ENCODE results near the gene RASA1.

Gene RASA1

DNA sequence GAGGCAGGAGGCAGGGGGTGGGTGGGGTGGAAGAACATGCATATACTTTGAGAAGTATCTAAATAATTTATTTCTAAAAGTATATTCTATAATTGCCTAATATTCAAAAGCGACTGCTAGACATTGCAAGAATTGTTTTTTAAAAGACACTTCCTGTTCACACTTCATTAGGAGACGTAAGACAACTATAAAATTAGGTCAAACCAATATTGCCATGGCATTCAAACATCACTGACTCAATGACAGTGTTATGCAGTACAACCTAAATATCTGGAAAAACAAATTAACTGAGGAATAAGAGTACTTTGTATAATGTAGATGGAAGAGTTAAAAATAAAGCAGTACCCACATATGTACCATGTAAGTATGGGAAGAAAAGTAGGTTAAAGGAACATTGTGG lies 140.5 kb downstream of the RASA1 start:
- DNase-seq: no peak

DNA sequence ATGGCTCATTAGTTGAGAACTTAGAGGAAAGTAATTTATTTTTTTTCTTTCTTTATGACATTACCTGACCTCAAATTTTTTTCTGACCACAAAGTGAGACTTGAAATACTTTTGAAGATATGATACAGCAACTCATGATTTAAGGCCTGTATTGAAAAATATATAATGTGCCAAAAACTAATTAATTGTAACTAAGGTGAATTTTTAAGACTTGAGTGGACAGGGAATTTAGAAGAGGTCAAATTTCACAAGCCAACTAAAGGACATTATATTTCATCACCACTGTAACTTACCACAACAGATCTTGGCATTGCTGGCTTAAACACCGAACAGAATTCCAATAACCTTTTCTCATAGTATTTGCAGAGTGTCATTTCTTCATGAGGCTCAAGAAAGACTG lies 143.2 kb downstream of the RASA1 start:
- DNase-seq: no peak

DNA sequence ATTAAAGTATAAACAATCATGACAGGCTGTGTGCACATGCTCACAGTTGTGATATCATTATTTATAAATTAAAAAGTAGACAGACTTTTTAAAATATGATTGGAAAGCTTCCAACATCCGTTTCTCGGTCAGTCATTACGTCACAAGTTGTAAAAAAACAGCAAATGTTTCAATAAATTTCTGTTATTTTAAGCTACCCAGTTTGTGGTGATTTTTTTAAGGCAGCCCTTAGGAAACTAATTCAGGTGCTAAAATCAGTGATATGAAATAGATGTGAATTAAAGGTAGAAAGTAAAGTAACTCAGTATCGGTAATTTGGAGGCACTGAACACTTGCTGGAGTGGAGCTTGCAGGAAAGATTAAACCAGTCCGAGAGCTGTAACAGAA lies 143.9 kb downstream of the RASA1 start:
- no peak for DNase-seq

DNA sequence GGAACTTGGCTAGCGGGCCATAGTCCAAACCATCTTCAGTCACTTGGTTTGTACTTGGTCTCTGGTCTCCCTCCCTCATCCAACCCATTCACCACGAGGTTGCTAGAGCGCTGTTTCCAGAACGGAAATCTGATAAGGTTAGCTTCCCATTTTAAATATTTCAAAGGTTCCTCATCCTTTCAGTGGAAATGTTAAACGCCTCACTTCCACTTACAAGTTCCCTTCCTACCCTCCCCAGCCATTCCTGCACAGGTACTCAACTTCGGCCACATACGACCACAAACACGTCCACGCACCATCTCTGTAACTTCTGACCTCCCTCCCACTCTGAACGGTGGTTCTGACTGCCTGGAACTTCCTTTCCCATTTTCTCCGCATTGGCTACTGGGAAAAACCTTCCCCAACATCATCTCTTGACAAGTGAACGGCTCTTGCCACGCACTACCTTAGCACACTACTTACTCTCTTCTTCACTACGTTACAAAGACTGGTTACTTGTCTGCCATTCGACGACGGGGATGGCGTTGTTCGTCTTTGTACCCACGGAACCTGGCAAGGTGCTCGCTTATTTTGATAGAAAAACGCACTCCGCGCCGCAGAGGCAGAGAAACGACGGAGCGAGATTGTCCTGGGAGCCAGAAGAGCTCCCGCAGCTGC lies 144.4 kb downstream of the RASA1 start:
- no peak for DNase-seq

DNA sequence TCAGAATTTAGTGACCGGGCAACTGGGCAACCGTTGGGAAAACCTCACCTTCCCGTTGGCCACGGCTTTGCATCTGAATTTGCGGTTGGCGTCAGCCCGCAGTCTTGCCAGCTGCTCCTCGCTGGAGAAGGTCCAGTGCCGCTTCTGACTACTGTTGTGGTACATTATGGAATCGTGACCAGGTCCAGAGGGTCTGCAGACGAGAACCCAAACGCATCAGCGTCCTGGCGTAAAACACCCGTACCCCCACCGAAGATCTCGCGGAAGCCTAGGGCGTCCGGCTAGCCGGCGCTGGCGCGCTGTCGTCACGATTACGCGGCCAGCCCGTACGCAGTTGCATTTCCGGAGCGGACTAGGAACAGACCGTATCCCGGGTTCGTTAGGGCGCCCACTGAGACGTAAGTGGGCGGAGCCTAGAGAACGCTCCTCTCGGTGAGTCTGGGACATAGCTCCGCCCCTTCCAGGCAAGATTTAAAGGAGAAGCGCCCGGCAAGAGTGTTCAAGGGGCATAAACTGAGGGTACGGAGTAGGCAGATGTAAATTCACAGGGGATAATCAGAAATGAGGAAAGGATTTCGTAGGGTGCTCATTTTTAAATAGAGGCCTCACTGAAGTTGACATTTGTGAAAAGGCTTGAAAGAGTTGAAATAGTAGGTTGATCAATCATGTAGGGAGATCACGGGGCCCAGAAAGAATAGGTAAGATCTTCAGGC lies 145.1 kb downstream of the RASA1 start, which contains the start of gene CCNH:
Gene CCNH (minus strand): TSS at position 301 of the 713 bp plus-strand sequence. CDS start 136 bp downstream, at position 165.
- DNase-seq: peak; percentile 95

DNA sequence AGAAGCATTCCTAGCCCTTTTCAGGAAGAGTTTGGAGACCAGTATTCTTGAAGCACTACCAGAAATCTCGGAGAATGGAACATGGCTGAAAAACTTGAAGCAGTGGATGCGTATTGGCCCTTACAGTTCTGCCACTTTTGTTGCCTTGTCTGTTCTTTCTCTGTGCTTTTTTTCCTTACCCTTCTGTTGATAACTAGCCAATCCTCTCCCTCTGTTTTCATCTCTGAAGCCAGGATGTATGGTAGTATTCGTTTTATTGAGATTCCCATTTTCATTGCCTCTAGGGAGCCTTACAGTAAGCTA lies 145.6 kb downstream of the RASA1 start:
- no peak for DNase-seq

DNA sequence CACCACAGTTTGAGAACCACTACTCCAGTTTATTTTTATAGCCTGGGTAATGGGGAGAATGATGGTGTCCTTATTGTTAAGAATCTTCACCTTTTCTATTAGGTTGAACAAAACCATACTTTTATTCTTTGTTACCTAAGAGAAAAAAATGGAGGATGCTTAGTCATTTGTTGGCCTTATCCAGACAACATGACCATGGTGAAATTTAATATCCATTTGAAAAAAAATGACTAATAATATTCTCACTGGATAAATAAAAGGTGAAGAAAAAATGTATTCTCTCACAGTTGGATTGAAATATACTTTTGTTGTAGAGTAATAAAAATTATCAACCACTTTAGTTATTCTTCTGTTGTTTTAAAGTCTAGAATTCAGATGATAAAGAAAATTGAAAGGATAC lies 150.8 kb downstream of the RASA1 start:
- DNase-seq: no peak

DNA sequence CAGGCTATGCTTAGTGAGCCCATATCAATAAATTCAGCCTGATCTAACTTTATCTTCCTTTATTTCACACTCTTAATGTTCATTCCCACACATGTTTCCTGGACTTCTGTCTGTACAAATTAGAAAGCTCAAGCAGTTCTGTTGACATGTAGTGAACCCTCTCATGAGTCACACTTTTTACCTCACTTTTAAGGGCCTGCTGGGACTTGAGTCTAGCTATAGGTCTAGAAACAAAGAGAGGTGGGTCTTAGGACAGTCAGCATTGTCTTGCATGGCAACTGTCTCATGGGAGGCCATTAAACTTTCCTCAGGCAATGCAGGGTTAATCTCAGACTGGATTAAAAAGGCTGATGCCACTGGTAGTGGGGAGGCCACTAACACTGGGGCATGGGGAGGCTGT lies 153.6 kb downstream of the RASA1 start:
- DNase-seq: no peak

DNA sequence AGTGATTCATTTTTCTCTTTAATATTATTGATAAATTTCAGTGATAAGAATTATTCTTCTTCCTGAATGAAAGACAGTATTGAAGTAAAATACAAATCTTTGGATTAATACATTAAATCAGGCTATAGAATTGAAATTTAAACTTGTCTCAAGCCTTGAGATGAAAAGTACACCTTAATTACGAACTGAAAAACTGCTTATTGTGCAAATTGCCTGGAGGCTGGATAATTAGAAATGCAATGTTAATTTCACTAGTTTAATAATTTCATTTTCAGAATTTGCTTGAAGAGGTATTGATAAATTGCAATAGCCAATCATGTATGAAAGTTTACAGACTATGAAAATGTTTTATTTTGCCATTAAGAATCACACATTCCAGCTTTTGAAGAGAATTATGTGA lies 156.1 kb downstream of the RASA1 start:
- no peak for DNase-seq

DNA sequence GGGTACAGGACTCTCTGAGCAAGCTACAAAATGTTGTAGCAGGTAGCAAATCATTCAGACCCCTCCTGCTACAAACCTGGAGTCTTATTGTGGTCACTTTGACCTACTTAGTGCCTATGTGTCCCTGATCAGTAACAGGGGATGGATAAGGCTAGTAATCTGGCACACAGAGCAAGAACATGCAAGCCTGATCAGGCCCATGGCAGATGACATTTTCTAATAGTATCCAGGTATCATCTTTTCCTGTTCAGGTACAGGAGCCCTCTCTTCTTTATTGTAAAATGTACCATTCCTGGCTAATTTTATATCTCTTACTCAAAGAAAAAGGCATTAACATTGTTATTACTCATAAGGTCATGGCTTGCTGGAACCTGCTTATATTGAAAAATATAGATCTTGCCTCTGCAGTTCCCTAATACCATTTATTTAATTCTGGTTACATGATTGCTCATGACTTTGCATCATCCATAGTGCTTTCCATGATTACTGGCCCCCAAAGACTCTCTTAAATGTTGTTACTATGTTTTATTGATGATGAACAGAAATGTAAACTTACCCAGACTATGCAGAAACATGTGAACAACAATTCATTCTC lies 163.3 kb downstream of the RASA1 start:
- no peak for DNase-seq

DNA sequence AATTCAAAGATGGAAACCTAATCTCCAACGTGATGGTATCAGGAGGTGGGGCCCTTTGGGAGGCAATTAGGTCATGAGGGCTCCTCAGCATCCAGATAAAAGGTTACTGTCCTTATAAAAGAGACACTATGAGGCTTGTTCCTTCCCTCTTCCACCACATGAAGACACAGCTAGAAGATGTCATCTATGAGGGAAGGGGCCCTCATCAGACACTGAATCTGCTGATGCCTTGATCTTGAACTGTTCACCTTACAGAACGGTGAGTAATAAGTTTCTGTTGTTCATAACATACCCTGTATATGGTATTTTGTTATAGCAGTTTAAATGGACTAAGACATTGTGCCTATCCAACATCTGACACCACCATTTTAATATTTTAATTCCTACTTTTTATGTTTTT lies 164.8 kb downstream of the RASA1 start:
- no peak for DNase-seq

DNA sequence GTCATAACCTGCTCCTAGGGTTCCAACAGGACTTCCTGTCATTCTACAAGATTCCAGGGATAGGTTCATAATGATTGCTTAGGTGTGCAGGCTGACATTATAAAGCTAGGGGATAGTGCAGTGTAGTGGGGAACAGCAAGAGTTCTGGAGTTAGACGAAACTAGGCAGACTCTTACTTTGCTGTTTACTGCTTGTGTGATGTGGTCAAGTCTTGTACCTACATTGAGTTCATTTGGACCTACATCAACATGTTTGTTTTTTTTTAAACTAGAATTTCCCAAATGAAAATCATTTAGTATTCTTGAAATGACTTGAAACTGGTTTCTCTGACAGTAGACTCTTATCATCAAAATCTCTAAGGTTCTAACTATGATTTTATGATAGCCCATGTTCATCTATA lies 166.3 kb downstream of the RASA1 start:
- no peak for DNase-seq

DNA sequence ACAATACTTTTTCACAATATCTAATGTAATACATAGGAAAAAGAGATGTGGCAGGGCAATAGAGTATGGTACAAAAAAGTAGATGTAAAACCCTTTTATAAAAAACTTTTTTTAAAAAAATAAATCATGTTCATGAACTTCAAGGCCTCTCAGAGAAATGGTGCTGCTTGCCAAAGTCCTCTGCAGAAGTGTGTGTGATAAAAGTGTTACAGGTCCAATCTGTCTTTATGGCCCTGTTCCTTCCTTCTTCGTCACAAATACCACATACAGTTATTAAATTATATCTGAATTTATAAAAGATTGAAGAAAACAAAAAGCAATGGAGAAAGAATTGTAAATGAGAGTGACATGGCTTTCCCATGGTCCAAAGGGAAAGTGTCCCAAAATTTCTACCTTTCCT lies 166.8 kb downstream of the RASA1 start:
- DNase-seq: no peak

DNA sequence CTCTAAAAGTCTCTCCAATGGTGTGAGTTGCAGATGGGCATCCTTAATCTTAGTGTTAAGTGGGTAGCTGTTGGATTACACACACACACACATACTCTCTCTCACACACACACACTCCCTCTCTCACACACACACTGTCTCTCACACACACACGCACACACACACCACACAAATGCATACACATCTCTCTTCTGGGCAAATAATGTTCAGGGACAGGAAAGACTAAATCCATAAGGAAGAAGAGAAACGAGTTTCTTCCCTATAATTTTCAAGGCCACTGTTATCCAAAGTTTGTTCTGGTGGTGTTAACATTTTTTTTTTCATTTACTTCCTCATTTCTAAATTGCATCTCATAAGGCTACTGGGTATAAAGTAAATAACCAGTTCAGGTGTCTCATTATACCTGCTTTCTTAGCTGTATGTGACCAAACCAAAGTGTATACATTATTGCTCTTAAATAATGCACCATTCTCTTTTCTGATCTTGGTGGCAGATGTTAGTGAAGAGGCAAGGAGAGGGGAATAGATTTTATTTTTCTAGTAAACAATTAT lies 167.5 kb downstream of the RASA1 start:
- no peak for DNase-seq

DNA sequence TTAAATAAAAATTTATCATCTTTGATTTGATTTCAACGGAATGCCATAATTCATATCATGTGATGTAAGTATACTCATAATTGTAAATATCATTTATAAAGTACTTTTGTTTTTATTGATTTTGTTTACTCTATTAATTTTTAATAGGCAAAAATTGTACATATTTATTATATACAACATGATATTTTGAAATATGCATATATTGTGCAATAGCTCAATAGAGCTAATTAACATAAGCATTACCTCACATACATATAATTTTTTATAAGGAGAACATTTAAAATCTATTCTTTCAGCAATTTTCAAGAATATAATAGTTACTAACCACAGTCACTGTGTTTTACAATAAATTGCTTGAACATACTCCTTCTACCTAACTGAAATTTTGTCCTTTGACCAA lies 170.0 kb downstream of the RASA1 start:
- no peak for DNase-seq

DNA sequence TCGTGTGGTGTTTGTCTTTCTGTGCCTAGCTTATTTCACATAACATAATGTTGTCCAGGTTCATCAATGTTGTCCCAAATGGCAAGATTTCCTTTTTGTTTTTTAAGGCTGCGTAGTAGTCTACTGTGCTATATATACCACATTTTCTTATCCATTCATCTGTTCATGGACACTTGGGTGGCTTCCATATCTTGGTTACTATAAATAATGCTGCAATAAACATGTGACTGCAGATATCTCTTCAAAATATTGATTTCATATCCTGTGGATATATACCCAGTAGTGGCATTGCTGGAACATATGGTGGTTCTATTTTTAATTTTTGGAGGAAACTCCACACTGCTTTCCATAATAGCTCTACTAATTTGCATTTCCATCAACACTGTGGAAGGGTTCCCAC lies 170.5 kb downstream of the RASA1 start:
- DNase-seq: no peak

All from activated CD8-positive, alpha-beta memory T cell treated with anti-CD3 and anti-CD28 coated beads for 24 hours (primary cell).